Stomach smooth muscle (tissue), 2 donors: Measurements from ENCODE around the gene ABL1.

Experiments used
- H3K27ac ChIP-seq: one replicate; pipeline ENCODE4 v1.7.0; 2013; ENCODE audit warnings: mild to moderate bottlenecking, low read length, inconsistent platforms
- H3K27me3 ChIP-seq, 2 donors: one replicate each; pipeline ENCODE4 v1.7.0; 2013; ENCODE audit warnings: low read length in 2 of 2; ENCODE audit not compliant: insufficient read depth in 2 of 2, control insufficient read depth in 1 of 2
- H3K36me3 ChIP-seq, 2 donors: one replicate each; pipeline ENCODE4 v1.7.0; 2013; ENCODE audit warnings: low read length in 2 of 2; ENCODE audit not compliant: control insufficient read depth in 2 of 2, insufficient read depth in 2 of 2
- H3K4me1 ChIP-seq: one replicate; pipeline ENCODE4 v1.7.0; 2013; ENCODE audit warnings: low read length; ENCODE audit not compliant: control insufficient read depth, insufficient read depth
- H3K4me3 ChIP-seq, 2 donors: one replicate each; pipeline ENCODE4 v1.7.0; 2013; ENCODE audit warnings: low read length in 2 of 2
- H3K9ac ChIP-seq, 2 donors: one replicate each; pipeline ENCODE4 v1.7.0; 2013; ENCODE audit warnings: low read length in 2 of 2, mild to moderate bottlenecking in 1 of 2
- H3K9me3 ChIP-seq, 2 donors: one replicate each; pipeline ENCODE4 v1.7.0; 2013; ENCODE audit warnings: low read length in 2 of 2; ENCODE audit not compliant: control insufficient read depth in 2 of 2
- donor health status: healthy.
- donor health status: Pancreatic carcinoma.

ABL1 gene

DNA sequence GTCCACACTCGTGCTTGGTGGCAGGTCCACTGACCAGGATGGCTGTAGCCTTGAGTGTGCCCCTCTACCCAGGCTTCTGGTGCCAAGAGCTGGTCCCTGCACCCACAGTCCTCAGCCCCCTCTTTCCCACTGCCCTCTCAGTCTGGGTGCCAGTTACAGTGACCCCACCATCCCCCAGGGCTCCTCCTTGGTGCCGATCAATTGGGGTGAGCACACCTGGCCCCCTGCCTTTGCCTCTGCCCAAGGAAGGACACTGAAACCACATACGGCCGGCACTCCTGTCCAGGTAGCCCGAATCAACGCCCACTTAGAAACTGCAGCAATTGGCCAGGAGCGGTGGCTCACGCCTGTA lies 80.0 kb downstream of the ABL1 start:
- Histone ChIP-seq H3K9ac (no peak overlapping the region), H3K9me3 (no peaks in the 10 kb centered on the region), H3K27me3 (peaks cover 0 to 5% of the 10 kb centered on the region in 2 donors), H3K4me1 (peaks cover 6% of the 10 kb centered on the region), H3K27ac (no peak overlapping the region), H3K36me3 (no peaks in the 10 kb centered on the region), H3K4me3 (no peak overlapping the region)

- H3K36me3 ChIP-seq = no peaks in the 10 kb centered on the region
- peaks cover 6% of the 10 kb centered on the region for H3K4me1 ChIP-seq
- H3K27me3 ChIP-seq = peaks cover 4 to 7% of the 10 kb centered on the region in 2 donors
- no peak overlapping the region for H3K9ac ChIP-seq
- H3K9me3 ChIP-seq = no peaks in the 10 kb centered on the region
- H3K27ac ChIP-seq = no peak overlapping the region
- no peak overlapping the region for H3K4me3 ChIP-seq
Measured at GRCh38 chr9:130917168-130917960, 82.3 kb downstream of the ABL1 start.

DNA sequence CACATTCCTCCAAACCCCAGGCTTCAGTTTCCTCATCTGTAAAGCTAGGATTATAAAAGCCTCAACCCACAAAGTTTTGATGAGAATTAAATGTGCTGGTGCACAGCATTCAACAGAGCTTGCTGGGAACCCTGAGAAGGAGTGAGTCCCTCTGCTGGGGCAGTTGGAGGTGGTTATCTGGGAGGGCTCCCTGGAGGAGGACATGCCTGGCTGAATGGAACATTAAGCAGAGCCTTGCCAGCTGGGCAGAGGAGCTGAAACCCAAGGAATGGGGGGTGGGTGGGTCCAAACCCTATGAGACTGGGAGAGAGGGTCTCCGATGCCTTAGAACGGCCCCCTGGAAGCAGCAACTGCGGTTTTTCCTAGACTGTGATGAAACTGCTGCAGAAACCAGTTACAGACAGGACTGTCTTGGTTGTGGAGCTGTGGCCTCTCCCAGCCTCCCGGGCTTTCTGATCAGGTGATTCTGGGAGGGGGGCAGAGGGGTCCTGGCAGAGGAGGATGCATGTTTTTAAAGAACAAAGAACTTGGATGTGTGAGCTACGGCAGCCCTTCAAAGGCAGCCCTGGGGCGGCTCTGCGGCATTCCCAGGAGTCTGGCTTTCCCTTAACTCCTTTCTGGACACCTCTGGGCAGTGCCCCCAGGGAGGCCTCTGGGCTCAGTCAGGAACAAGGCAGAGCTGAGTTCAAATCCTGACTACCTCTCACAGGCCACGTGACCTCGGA lies 83.2 kb downstream of the ABL1 start:
- Histone ChIP-seq H3K27me3 (peaks cover 7 to 8% of the 10 kb centered on the region in 2 donors), H3K27ac (no peak overlapping the region), H3K9ac (no peak overlapping the region), H3K36me3 (no peaks in the 10 kb centered on the region), H3K4me3 (no peak overlapping the region), H3K9me3 (no peaks in the 10 kb centered on the region), H3K4me1 (peaks cover 3% of the 10 kb centered on the region)

- H3K4me3 ChIP-seq = no peak overlapping the region
Measured at GRCh38 chr9:130918826-130919558, 83.9 kb downstream of the ABL1 start.

GRCh38 chr9:130919559-130920145 lies 84.6 kb downstream of the ABL1 start:
- Histone ChIP-seq H3K9me3 (no peaks in the 10 kb centered on the region), H3K36me3 (no peaks in the 10 kb centered on the region), H3K9ac (no peak overlapping the region), H3K27me3 (peaks cover 7 to 8% of the 10 kb centered on the region in 2 donors), H3K4me1 (peaks cover 3% of the 10 kb centered on the region), H3K4me3 (no peak overlapping the region), H3K27ac (no peak overlapping the region)

More at GRCh38 chr9:130918826-130919558, 83.9 kb downstream of the ABL1 start:
- peaks cover 7 to 8% of the 10 kb centered on the region in 2 donors for H3K27me3 ChIP-seq
- H3K36me3 ChIP-seq = no peaks in the 10 kb centered on the region
- no peak overlapping the region for H3K9ac ChIP-seq
- no peaks in the 10 kb centered on the region for H3K9me3 ChIP-seq
- no peak overlapping the region for H3K27ac ChIP-seq
- peaks cover 3% of the 10 kb centered on the region for H3K4me1 ChIP-seq

- Histone ChIP-seq H3K27ac (no peak overlapping the region), H3K36me3 (no peaks in the 10 kb centered on the region), H3K9ac (no peak overlapping the region), H3K4me1 (peaks cover 3% of the 10 kb centered on the region), H3K27me3 (peaks cover 7 to 8% of the 10 kb centered on the region in 2 donors), H3K4me3 (no peak overlapping the region), H3K9me3 (no peaks in the 10 kb centered on the region)
Measured at GRCh38 chr9:130920233-130920632, 85.2 kb downstream of the ABL1 start.

DNA sequence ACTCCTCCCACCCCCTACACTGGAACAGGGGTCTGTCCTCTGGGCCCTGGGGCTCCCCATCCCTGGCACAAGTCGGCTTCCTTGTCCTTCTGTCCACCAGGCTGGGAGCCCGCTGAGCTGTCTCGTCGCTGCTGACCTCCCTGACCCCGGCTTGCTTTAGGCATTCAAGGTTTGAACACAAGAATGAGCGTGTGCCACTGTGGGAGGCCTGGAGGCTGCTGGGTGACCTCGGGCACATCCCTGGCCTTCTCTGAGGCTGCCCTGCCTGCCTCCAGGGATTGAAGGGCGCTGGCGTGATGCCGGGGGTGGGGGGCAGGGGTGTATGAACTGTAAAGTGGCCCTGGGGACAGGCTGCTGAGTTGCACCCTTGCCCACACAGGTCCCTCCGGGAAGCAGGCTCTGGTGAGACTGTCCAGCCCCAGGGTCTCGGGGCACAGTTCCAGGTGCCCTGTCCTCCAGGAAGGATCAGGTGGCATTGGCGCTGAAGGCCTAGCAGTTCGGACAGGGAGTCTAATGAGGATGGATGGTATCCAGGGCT lies 85.8 kb downstream of the ABL1 start:
- H3K4me3 ChIP-seq = no peak overlapping the region
- no peaks in the 10 kb centered on the region for H3K36me3 ChIP-seq
- H3K9ac ChIP-seq = no peak overlapping the region
- peaks cover 3% of the 10 kb centered on the region for H3K4me1 ChIP-seq
- H3K27me3 ChIP-seq = peaks cover 8 to 9% of the 10 kb centered on the region in 2 donors
- H3K27ac ChIP-seq = no peak overlapping the region
- H3K9me3 ChIP-seq = no peaks in the 10 kb centered on the region

- H3K27ac ChIP-seq = no peak overlapping the region
- H3K4me3 ChIP-seq = no peak overlapping the region
- no peaks in the 10 kb centered on the region for H3K9me3 ChIP-seq
- H3K36me3 ChIP-seq = no peaks in the 10 kb centered on the region
- H3K4me1 ChIP-seq = peaks cover 3% of the 10 kb centered on the region
- H3K27me3 ChIP-seq = peaks cover 8% of the 10 kb centered on the region in 2 donors
- no peak overlapping the region for H3K9ac ChIP-seq
Measured at GRCh38 chr9:130921300-130921988, 86.4 kb downstream of the ABL1 start.

GRCh38 chr9:130921989-130922892 lies 87.2 kb downstream of the ABL1 start:
- no peaks in the 10 kb centered on the region for H3K9me3 ChIP-seq
- H3K27ac ChIP-seq = no peak overlapping the region
- peaks cover 3% of the 10 kb centered on the region for H3K4me1 ChIP-seq
- H3K4me3 ChIP-seq = no peak overlapping the region
- H3K27me3 ChIP-seq = peaks cover 7 to 8% of the 10 kb centered on the region in 2 donors
- H3K9ac ChIP-seq = no peak overlapping the region
- H3K36me3 ChIP-seq = no peaks in the 10 kb centered on the region
